Adrenal gland (tissue), 12 donors: ENCODE results near the gene TNFSF11. TPM values are rescaled to one million over a fixed set of nuclear protein-coding genes. Genes with fewer than 3 reads are reported as not detected.

Source experiments
- DNase-seq, 7 donors: peaks; one replicate each; pipeline ENCODE4 v3.0.0-alpha.2; 2019 to 2020
- H3K27ac ChIP-seq, 5 donors: fragments of 200-600 bp; sonication (generic) in 4 of 5; 1 replicate in 3 of 5; 2 replicates in 2 of 5; pipeline versions ENCODE4 v1.5.1 to v1.8.0; 2016 to 2020; ENCODE audit warnings: mild to moderate bottlenecking in 1 of 5
- H3K27me3 ChIP-seq: fragments of 200-600 bp; 2 replicates; pipeline ENCODE4 v1.8.0; 2021
- H3K36me3 ChIP-seq, 2 donors: fragments of 200-600 bp; replicated peaks in 1 of 2; 1 replicate in 1 of 2; 2 replicates in 1 of 2; pipeline versions ENCODE4 v1.5.1 to v1.8.0; 2018 to 2022
- H3K4me1 ChIP-seq, 2 donors: fragments of 200-600 bp; replicated peaks in 1 of 2; 1 replicate in 1 of 2; 2 replicates in 1 of 2; pipeline versions ENCODE4 v1.5.1 to v1.8.0; 2018 to 2021
- H3K4me3 ChIP-seq, 4 donors: fragments of 200-600 bp; sonication (generic) in 3 of 4; one replicate each; pipeline ENCODE4 v1.5.1; 2016 to 2018
- H3K9me3 ChIP-seq, 3 donors: fragments of 200-600 bp; sonication (generic) in 1 of 3; replicated peaks in 1 of 3; 1 replicate in 2 of 3; 2 replicates in 1 of 3; pipeline versions ENCODE4 v1.5.1 to v1.8.0; 2016 to 2021
- CTCF ChIP-seq, 6 experiments: fragments of 450-650 bp in 4 of 6; fragments of 200-600 bp in 2 of 6; sonication (generic) in 1 of 6; IDR thresholded peaks; 1 replicate in 5 of 6; 2 replicates in 1 of 6; pipeline versions ENCODE4 v1.5.1 to v1.8.0; 2016 to 2021; ENCODE audit warnings: antibody characterized with exemption in 6 of 6, mild to moderate bottlenecking in 2 of 6, moderate library complexity in 1 of 6
- POLR2A ChIP-seq, 2 donors: fragments of 450-650 bp; IDR thresholded peaks; one replicate each; pipeline ENCODE4 v1.6.1; 2017; ENCODE audit warnings: antibody characterized with exemption in 2 of 2, mild to moderate bottlenecking in 2 of 2, moderate library complexity in 1 of 2
- WGBS, 4 donors: extraction: QIAGEN DNeasy Blood & Tissue Kit in 2 of 4; methylation state at CpG; one replicate each; pipeline versions ENCODE4 v1.1.5 to v1.1.7; 2013 to 2017; 5-methylcytosine and 5-hydroxymethylcytosine counted together
- intact Hi-C, 2 donors: fragments of 100-400 bp; cut with DNase I; formaldehyde crosslinking; loops; one replicate each; pipeline versions ENCODE4 v1.14.1 to v1.15.0; 2022 to 2023
- polyA plus RNA-seq, 3 donors: library from polyadenylated mRNA; stranded (reverse); fragments of 200-250 nt in 2 of 3; fragments of 350-450 nt in 1 of 3; fragmentation: Illumina TruSeq in 1 of 3; extraction: RNeasy Lipid Tissue Mini Kit (QIAGEN cat#74804) in 1 of 3; gene quantifications; one replicate each; pipeline ENCODE4 v1.2.3, GENCODE V29; 2013 to 2014
- total RNA-seq, 9 donors: library from RNA; depleted of rRNA in 4 of 9; stranded (reverse); fragments of >200 nt in 4 of 9; fragments of 120-200 nt in 1 of 9; fragmentation: NEBNext Ultra II Directional in 1 of 9; extraction: Animal tissue kit (Norgen Biotek cat#: 25700) in 1 of 9; gene quantifications; one replicate each; pipeline versions ENCODE4 v1.1.0 to v1.2.4, GENCODE V29; 2013 to 2023
- donor health status: healthy with polysubstance abuse.
- donor health status: Bipolar disorder and iron deficiency.
- donor health status: DM: yes; HTN: yes; CAD: no.
- donor health status: DM: no; HTN: no; CAD: no.
- donor health status: DM: no; HTN: no; CAD: no.
- donor health status: DM: yes; HTN: yes; CAD: no.

The TNFSF11 gene
- total and polyA plus RNA-seq, 12 donors: 0.55 TPM; not detected in 11

DNA sequence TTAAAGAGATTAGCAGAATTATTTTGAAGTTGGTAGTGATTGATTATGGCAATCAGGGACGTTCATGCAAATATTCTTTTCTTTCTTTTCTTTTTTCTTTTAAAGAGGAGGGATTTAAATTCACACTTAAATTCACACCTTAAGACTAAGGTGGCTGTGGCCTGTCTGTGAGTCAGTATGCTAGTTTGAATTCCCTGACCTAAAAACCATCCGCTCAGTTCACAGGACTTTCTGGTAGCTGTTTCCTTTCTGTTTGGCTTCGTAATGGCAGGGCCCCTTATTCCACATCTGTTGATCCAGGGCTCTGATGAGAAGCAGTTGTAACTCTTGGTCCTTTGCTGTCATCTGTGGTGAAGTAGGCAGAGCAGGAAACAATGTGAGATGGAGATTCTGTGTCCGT, 7.5 kb downstream of the TNFSF11 start:
- DNase-seq: no peak
- Histone ChIP-seq H3K4me1 (no peaks in the 10 kb centered on the region), H3K4me3 (no peak overlapping the region), H3K36me3 (no peaks in the 10 kb centered on the region), H3K27me3 (peaks cover 4% of the 10 kb centered on the region), H3K27ac (no peak overlapping the region), H3K9me3 (no peaks in the 10 kb centered on the region)
- intact Hi-C loops: no loop called here
- WGBS, 4 donors: 76 to 82% (median 79%) methylated on average over 4 of the region's 4 CpGs
- TF ChIP-seq CTCF (IDR thresholded peaks at IDR 0.05) (no peak), POLR2A (IDR thresholded peaks at IDR 0.05) (no peak)

DNA sequence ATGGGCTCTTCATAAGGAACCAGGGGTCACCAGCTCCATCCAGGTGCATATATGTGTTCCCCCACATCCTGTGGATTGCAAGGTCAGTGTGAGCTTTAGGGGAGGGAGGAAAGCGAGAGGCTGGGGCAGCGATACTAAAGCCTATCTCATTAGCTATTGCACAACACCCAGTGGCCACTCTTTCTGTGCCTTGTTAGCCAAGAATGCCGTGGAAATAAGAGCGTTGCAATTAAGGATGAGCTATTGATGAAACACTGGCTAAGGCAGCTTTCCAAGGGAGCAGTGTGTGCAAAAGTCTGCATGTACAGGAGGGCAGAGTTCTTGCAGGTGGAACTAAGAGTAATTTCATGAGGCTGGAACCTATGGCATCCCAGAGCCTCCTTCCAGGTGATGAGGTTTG, 17.6 kb downstream of the TNFSF11 start:
- no peak overlapping the region for H3K27ac ChIP-seq
- intact Hi-C loops: loop anchor here in 1 of 2 donors (10.0 kb wide), 1 partner anchor 1213 kb away; no protein-coding TSS in a partner anchor
- H3K36me3 ChIP-seq: no peaks in the 10 kb centered on the region
- WGBS, 4 donors: 76 to 87% (median 81%) methylated on average over 4 of the region's 4 CpGs
- no peak overlapping the region for H3K4me3 ChIP-seq
- H3K27me3 ChIP-seq: no peaks in the 10 kb centered on the region
- no peak for TF ChIP-seq CTCF (IDR thresholded peaks at IDR 0.05)
- no peak for TF ChIP-seq POLR2A (IDR thresholded peaks at IDR 0.05)
- H3K9me3 ChIP-seq: no peaks in the 10 kb centered on the region
- DNase-seq: no peak
- peaks cover 0 to 4% of the 10 kb centered on the region in 2 donors for H3K4me1 ChIP-seq

DNA sequence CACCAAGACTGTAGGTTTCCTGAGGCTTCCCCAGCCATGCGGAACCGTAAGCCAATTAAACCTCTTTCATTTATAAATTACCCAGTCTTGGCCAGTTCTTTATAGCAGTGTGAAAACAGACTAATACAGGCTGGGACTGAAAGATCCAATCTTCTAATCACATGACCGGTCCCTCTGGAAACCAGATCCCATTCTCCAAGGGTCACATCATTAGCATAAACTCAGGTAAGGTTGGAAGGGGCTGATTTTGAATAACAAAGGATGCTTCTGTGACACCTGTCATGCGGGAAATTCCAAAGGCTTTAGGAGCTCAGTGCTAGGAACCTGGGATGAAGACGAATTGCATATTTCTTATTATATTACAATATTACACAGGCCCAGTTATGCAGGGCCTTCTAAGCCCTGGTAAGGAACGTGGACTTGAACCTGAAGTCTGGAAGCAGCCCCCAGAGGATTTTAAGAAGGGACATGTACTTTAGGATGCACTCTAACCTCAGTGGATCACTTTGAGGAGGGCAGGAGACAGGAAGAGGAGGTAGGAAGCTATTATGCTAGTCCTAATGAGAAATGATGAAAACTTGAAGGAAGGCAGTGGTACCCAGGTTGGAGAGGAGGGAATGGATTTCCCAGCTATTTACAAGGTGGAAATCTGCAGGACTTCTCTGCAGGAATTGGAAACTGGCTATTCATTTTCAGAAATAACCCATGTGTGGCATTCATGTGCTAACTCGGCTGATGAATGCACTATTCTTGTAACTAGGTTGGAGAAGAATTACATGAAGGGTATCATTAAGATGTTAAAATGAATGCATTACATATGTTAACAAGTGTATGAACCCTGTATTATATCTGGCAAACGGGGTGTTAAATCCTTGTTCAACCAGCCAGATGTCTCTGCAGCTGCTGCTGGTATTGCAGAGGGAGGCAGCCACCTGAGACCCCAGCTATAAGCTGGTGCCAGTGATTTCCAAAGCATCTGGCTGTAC, 19.3 kb downstream of the TNFSF11 start:
- 62 to 73% (median 69%) methylated on average over 8 of the region's 8 CpGs for WGBS, 4 donors
- intact Hi-C loops: loop anchor here in 1 of 2 donors (10.0 kb wide), 1 partner anchor 1212 kb away; no protein-coding TSS in a partner anchor
- H3K9me3 ChIP-seq: no peaks in the 10 kb centered on the region
- H3K27me3 ChIP-seq: no peaks in the 10 kb centered on the region
- H3K27ac ChIP-seq: no peak overlapping the region
- no peaks in the 10 kb centered on the region for H3K36me3 ChIP-seq
- no peak overlapping the region for H3K4me3 ChIP-seq
- DNase-seq: no peak
- TF ChIP-seq POLR2A (IDR thresholded peaks at IDR 0.05): no peak
- TF ChIP-seq CTCF (IDR thresholded peaks at IDR 0.05): no peak
- H3K4me1 ChIP-seq: peaks cover 0 to 4% of the 10 kb centered on the region in 2 donors

- intact Hi-C loops: loop anchor here in 1 of 2 donors (10.0 kb wide), 1 partner anchor 1210 kb away; no protein-coding TSS in a partner anchor
- H3K9me3 ChIP-seq: no peaks in the 10 kb centered on the region
- TF ChIP-seq POLR2A (IDR thresholded peaks at IDR 0.05) (no peak), CTCF (IDR thresholded peaks at IDR 0.05) (peak; percentile 63 to 91 (median 78))
- H3K36me3 ChIP-seq: no peaks in the 10 kb centered on the region
- H3K27ac ChIP-seq: no peak overlapping the region
- no peaks in the 10 kb centered on the region for H3K27me3 ChIP-seq
- 9 to 13% (median 12%) methylated on average over 7 of the region's 7 CpGs for WGBS, 4 donors
- H3K4me3 ChIP-seq: no peak overlapping the region
- DNase-seq: peak; percentile 36 to 78 (median 48)
- peaks cover 0 to 4% of the 10 kb centered on the region in 2 donors for H3K4me1 ChIP-seq
These were observed 20.7 kb downstream of the TNFSF11 start for GRCh38 chr13:42594481-42595252.
